Esophagus mucosa (tissue), 1 donor: ENCODE measurements around the gene FKBP10. TPM values are rescaled to one million over a fixed set of nuclear protein-coding genes. Genes with fewer than 3 reads are reported as not detected.
A peak's percentile ranks its signal among the peaks of the same experiment; 100 is the strongest.
"Not testable (repeated sequence)": the region's sequence is repeated elsewhere in the genome, so short reads cannot be mapped to it uniquely, and the experiment has no call there.

Experiments used
- ATAC-seq: fragments of 200-7000 bp; cut with Tn5 transposase; one replicate; pipeline ENCODE4 v1.9.1; 2020
- total RNA-seq: library from RNA; stranded (reverse); gene quantifications from one replicate; pipeline ENCODE4 v1.2.4, GENCODE V29; 2023
- donor health status: DM: yes; HTN: yes; CAD: no.

The FKBP10 gene
- total RNA-seq, 1 donor from 2014 or later: 3.1 TPM

DNA sequence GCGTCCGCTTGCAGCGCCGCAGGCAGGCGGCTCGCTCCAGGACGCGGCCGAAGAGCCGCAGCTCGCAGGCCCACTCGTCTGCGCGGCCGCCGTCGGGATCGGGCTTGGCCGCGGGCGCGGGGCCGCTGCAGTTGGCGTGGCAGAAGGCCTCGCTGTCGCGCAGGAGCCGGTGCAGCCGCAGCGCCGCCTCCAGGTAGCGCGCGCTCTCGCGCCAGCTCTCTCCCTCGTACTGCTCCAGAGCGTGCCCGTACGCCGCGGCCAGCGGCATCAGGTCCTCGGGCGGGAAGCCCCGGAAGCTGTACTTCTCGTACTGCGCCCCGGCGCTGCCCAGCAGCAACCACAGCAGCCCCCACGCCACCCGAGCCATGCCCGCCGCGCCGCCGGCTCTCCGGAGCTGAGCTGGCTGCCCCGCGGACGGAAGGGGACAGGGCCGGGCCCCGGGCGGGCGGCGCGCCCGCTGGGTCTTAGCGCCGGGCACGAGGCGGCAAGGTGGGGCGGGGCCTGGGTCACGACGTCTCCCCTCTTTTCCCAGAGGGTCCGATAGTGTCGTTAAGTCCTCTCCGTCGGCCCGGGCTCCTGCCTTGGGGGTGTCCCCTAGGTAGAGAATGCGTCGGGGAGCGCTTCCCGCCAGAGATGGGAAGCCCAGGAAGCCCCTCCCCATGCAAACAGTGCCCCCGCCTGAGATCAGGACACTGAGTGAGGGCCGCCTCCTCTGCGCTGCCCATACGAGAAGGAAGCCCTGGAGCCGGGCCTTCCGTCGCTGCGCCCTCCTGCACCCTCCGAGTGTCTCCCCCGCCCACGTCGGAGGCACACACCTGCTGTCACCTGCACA is 1.0 kb upstream of the FKBP10 start, which contains the start of gene P3H4:
Gene P3H4 (minus strand): TSS at position 401 of the 832 bp plus-strand sequence. CDS start 34 bp downstream, at position 367.
- ATAC-seq: peak; percentile 80

DNA sequence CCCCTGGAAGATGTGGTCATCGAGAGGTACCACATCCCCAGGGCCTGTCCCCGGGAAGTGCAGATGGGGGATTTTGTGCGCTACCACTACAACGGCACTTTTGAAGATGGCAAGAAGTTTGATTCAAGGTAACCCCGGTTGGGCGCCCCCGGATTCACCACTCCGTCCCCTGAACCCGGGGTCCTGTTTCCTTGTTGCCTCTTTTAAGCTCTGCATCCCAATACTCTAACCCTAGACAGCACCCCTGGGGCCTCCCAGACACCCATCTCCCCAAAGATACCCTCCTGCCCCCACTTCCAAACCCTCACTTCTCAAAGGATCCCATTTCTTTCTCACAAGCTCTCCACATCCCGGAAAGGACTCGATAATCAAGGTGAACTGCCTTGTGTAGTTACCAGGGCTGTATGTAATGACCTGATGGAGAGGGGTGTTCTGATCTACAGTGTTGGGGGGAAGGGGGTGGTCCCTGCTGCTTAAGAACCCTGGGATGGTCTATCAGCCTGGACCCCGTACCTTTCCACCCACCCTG is 412 bp downstream of the FKBP10 start:
- no peak for ATAC-seq

DNA sequence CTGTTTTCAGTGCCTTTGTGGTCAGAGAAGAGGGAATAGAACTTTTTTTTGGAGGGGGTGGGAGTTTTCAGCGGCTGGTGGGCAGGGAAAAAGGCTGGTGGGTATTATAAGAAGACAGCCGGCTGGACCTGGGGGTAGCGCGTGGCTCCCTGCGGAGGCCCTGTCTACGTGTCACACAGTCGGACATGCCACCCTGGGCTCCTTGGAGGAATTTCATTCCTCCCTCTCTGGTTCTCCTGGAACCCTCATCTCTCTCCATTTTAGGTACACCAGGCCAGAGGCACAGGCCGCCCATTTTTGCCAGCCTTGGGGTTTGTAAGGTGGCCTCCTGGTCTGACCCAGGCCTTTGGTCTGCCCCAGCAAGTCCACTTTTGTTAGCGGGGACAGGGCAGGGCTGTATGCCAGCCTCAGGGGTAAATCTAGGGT is 908 bp downstream of the FKBP10 start:
- no peak for ATAC-seq

DNA sequence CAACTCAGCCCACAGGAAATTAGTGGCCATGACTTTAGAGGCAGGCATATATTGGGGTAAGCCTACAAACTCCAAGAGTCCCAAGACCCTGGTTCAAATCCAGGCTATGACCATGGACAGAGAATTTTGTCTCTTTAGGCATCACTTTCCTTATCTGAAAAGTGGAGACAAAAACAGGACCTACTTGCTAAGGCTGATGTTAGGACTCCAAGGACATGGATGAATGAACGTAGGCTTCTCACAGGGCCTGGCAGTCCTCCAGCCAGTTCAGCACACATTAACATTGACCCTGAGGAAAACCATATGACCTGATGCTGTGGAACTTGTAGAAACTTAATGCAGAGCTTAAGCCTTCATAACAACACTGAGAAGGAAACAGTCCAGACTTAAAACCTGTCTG is 1.4 kb downstream of the FKBP10 start:
- ATAC-seq: no peak

GRCh38 chr17:41816637-41817320 is 4.0 kb downstream of the FKBP10 start:
- no peak for ATAC-seq

GRCh38 chr17:41818024-41818423 is 5.2 kb downstream of the FKBP10 start:
- ATAC-seq: no peak

DNA sequence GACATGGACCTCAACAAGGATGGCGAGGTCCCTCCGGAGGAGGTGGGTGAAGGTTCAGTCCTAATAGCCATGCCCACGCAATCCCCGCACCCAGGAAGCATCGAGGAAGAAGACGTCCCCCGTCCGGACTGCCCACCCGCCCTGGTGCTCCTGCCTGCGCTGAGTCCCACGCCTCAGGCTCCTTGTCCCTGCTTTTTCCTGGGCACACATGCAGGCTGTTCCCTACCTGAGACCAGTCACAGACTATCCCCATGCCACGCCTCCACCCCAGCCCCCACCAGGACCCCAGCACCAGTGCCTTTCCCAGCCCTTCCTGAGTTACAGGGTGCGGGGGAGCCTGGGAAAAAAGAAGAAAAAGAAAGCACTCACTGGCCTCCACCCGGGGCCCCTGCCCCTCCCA is 9.0 kb downstream of the FKBP10 start:
- ATAC-seq: no peak

- no peak for ATAC-seq
Observed at GRCh38 chr17:41822216-41823140, 9.7 kb downstream of the FKBP10 start.

GRCh38 chr17:41823141-41823524 is 10.3 kb downstream of the FKBP10 start:
- no peak for ATAC-seq

DNA sequence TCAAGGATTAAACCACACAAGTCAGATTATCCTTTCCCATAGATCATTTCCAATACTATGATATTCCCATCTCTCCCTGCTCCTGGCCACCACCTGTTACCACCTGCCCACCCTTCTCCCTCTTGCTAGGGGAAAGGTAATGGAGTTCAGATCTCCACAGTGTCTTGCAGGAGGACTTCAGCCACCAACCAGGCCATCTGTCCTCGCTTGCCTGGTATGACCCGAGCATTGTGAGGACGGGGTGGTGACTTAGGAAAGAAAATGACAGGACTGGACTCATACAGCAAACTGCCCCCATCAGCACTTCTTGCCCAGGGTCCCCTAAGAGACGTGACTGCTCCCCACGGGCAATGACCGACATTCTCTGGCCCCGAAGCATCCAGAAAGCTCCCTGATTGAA is 10.8 kb downstream of the FKBP10 start:
- ATAC-seq: no peak

DNA sequence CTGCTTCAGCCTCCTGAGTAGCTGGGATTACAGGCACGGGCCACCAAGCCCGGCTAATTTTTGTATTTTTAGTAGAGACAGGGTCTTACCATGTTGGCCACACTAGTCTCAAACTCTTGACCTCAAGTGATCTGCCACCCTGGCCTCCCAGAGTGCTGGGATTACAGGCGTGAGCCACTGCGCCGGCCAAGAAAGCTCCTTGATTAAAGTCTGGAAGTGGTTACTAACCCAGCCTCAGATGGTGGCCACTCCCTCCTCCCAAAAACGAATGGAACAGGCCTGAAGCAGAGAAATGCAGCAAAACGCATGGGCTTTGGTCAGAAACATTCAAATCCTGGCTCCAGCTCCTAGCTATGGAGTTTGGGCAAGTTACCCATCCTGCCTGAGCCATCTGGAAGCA is 11.3 kb downstream of the FKBP10 start:
- no peak for ATAC-seq

GRCh38 chr17:41825175-41825845 is 12.5 kb downstream of the FKBP10 start:
- no peak for ATAC-seq

DNA sequence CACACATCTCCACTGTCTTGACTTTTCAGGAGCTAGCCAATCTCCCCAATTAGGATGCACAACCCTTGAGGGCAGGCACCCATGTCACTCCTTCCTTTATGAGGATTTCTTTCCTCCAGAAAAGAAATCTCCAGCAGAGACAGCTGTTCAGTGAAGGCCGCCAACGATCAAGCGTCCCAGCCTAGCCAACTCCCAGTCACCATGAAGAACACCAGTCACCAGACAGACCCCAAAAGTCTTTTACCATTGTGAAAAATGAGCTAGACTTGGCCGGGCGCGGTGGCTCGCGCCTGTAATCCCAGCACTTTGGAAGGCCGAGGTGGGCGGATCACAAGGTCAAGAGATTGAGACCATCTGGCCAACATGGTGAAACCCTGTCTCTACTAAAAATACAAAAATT is 17.2 kb downstream of the FKBP10 start:
- ATAC-seq: not testable (repeated sequence)

DNA sequence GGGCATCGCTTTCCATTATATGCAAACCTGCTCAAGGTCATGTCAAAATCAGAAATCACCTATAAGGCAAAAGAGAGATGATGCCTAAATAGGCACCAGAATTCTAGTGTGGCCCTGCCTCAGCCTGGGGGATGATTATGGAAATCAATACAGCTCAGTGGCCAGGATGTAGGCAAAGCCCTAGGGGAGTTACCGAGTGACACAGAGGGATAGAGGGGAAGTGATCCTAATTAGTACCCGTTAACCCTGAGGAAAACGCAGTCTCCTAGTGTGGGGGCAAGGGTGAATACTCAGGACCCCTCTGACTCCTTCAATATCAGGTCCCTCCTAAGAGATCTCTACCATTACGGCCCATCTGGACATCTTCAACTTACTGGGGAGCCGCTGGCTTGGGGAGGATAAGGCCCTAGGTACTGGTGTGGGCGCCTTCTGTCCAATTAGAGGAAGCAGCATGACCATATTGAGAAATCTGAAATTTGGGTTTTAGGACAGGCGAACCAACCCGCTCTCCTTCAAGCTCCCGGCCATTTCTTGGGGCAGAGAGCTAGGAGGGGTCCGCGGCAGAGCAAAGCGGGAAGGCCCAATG is 22.5 kb downstream of the FKBP10 start:
- ATAC-seq: peak; percentile 23

GRCh38 chr17:41835800-41836549 is 23.2 kb downstream of the FKBP10 start, which contains the start of gene NT5C3B:
Gene NT5C3B, minus strand, starts transcription at chr17:41836232. Its CDS starts 39 bp downstream, at chr17:41836193.
- peak; percentile 80 for ATAC-seq

DNA sequence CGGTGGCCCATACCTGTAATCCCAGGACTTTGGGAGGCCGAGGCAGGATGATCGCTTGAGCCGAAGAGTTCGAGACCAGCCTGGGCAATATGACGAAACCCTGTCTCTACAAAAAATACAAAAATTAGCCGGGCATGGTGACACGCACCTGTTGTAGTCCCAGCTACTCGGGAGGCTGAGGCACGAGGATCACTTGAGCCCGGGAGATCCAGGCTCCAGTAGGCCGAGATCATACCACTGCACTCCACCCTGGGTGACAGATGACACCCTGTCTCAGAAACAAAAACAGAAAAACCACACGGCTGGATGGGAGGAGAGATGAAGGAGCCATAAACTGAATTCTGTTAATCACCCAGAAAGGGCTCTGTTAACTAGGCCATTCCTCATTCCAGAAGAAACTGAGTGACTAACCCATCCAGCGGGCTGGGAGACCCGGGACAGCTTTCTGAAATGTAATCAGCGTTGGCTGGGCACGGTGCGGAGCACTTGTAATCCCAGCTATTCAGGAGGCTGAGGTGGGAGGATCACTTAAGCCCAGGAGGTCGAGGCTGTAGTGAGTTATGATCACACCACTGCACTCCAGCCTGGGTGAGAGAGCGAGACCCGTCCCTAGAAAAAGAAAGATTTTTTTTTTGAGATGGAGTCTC is 23.9 kb downstream of the FKBP10 start:
- no peak for ATAC-seq

DNA sequence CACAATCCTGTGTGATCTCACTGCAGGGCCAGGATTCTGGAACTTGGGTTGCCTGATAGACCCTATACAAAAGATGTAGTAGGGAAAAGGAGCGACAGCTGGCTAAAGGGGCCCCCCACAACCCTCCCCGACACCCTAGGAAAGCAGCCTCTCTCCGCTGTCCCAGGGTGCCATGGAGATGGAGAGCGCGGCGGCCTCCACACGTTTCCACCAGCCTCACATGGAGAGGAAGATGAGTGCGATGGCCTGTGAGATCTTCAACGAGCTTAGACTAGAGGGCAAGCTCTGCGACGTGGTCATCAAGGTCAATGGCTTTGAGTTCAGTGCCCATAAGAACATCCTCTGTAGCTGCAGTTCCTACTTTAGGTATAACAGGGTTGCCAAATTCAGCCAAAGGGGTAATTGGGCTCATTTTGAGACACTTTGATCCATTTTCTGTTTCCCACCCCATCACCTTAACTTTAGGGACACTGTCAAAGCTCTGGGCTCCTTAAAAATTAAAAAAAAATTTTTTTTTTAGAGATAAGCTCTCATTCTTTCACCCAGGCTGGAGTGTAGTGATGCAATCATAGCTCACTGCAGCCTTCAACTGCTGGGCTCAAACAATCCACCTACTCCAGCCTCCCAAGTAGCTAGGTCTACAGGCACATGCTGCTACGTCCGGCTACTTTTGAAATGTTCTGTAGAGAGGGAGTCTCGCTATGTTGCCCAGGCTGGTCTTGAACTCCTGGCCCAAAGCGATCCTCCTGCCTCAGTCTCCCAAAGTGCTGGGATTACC is 25.1 kb downstream of the FKBP10 start, which contains the start of gene KLHL10:
Gene KLHL10 (plus strand): TSS at position 65 of the 778 bp plus-strand sequence. CDS start 108 bp downstream, at position 173.
- ATAC-seq: no peak

DNA sequence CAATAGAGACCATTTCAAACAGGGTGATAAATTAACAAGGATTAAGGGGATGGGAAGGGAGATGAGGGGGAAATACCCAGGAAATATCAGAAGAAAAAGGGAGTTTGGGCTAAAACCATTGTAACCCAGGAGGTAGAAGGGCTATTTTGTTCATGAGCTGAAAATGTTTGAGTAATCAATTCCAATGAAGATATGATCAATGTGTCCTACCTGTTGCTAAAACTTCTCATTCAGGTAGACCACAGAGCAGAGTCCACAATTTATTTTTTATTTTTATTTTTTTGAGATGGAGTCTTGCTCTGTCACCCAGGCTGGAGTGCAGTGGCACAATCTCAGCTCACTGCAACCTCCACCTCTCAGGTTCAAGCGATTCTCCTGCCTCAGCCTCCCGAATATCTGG is 26.6 kb downstream of the FKBP10 start:
- ATAC-seq: not testable (repeated sequence)

GRCh38 chr17:41840781-41841180 is 28.0 kb downstream of the FKBP10 start:
- ATAC-seq: not testable (repeated sequence)
